PC-3 (cell line): ENCODE data around the gene SWT1. TPM values are rescaled to one million over a fixed set of nuclear protein-coding genes. Genes with fewer than 3 reads are reported as not detected.

ENCODE experiments used
- ATAC-seq: fragments of 200-7000 bp; cut with Tn5 transposase; 2 replicates; pipeline ENCODE4 v1.9.1; 2020; ENCODE audit warnings: mild to moderate bottlenecking, moderate library complexity
- BruUV-seq: library from RNA; stranded (reverse); fragments of 400-500 nt; replicated peaks from 2 replicates; lab custom pipeline; 2021; lab: Mats Ljungman, UMichigan
- CTCF ChIA-PET: fragments of 300-600 bp; sonication (Branson Sonifier 250); formaldehyde crosslinking; loops from one replicate; lab custom pipeline; 2022; ENCODE audit warnings: antibody characterized with exemption; lab: Charles Lee
- POLR2A ChIA-PET: fragments of 300-600 bp; sonication (Branson Sonifier 250); formaldehyde crosslinking; loops from one replicate; lab custom pipeline; 2022; ENCODE audit warnings: antibody characterized with exemption; ENCODE audit not compliant: unreplicated experiment; lab: Charles Lee
- DNase-seq: peaks from one replicate; pipeline ENCODE4 v3.0.0-alpha.2; 2015
- H2AFZ ChIP-seq: fragments of 300-600 bp; sonication (generic); 2 replicates; pipeline ENCODE4 v1.6.0; 2016; ENCODE audit warnings: antibody characterized with exemption, low read length
- H3F3A ChIP-seq: fragments of 300-600 bp; sonication (generic); one replicate; pipeline ENCODE4 v1.6.0; 2017; ENCODE audit warnings: antibody characterized with exemption, low read length, control low read depth, mild to moderate bottlenecking; ENCODE audit not compliant: unreplicated experiment
- H3K27ac ChIP-seq: fragments of 300-600 bp; sonication (generic); 2 replicates; pipeline ENCODE4 v1.5.1; 2016; ENCODE audit warnings: mild to moderate bottlenecking, low read length
- H3K27me3 ChIP-seq: fragments of 300-600 bp; sonication (generic); 2 replicates; pipeline ENCODE4 v1.6.1; 2016; ENCODE audit warnings: low read length, mixed read lengths
- H3K36me3 ChIP-seq: fragments of 300-600 bp; sonication (generic); 2 replicates; pipeline ENCODE4 v1.6.1; 2016; ENCODE audit warnings: low read depth, mixed run types, low read length, mixed read lengths
- H3K4me1 ChIP-seq: fragments of 300-600 bp; sonication (generic); 2 replicates; pipeline ENCODE4 v1.5.1; 2016; ENCODE audit warnings: low read length; ENCODE audit not compliant: insufficient read depth
- H3K4me2 ChIP-seq: fragments of 300-600 bp; sonication (generic); 2 replicates; pipeline ENCODE4 v1.6.0; 2016; ENCODE audit warnings: low read length
- H3K4me3 ChIP-seq: fragments of 300-600 bp; sonication (generic); 2 replicates; pipeline ENCODE4 v1.5.1; 2016; ENCODE audit warnings: mild to moderate bottlenecking, low read length, mixed read lengths
- H3K79me2 ChIP-seq: fragments of 300-600 bp; sonication (generic); 2 replicates; pipeline ENCODE4 v1.6.1; 2017; ENCODE audit warnings: low read length, mixed read lengths
- H3K9ac ChIP-seq: fragments of 300-600 bp; sonication (generic); 2 replicates; pipeline ENCODE4 v1.6.0; 2016; ENCODE audit warnings: mild to moderate bottlenecking, low read length
- H3K9me2 ChIP-seq: fragments of 300-600 bp; sonication (generic); replicated peaks from 2 replicates; pipeline ENCODE4 v1.6.1; 2016; ENCODE audit warnings: mixed run types, low read length, mixed read lengths
- H3K9me3 ChIP-seq: fragments of 300-600 bp; sonication (generic); 2 replicates; pipeline ENCODE4 v1.6.1; 2016; ENCODE audit warnings: low read length, mixed read lengths
- H4K20me1 ChIP-seq: fragments of 300-600 bp; sonication (generic); 2 replicates; pipeline ENCODE4 v1.6.1; 2016; ENCODE audit warnings: low read length, mixed read lengths
- EZH2 ChIP-seq: fragments of 300-600 bp; sonication (generic); IDR thresholded peaks from one replicate; pipeline ENCODE4 v1.6.1; 2017; ENCODE audit warnings: antibody characterized with exemption, mild to moderate bottlenecking, low read length; ENCODE audit not compliant: unreplicated experiment
- EZH2phosphoT487 ChIP-seq: fragments of 300-600 bp; sonication (generic); IDR thresholded peaks from 2 replicates; pipeline ENCODE4 v1.6.1; 2018; ENCODE audit warnings: mild to moderate bottlenecking, antibody characterized with exemption, low read length, borderline replicate concordance
- intact Hi-C: fragments of 100-400 bp; cut with micrococcal nuclease; formaldehyde crosslinking; loops from 2 replicates; pipeline ENCODE4 v1.9.0; 2023
- total RNA-seq: library from RNA; depleted of rRNA; stranded (reverse); fragments of >200 nt; gene quantifications from 2 replicates; pipeline ENCODE4 v1.2.3, GENCODE V29; 2014
- TF ChIP-seq, protein P1 (sequence below): fragments of 300-600 bp; sonication (generic); conservative IDR thresholded peaks from 2 replicates; pipeline ENCODE4 v1.5.1; 2017; ENCODE audit warnings: antibody characterized with exemption, low read depth, mild to moderate bottlenecking, low read length

Gene SWT1
- total RNA-seq, 1 experiment from 2014 or later = 0.69 TPM

DNA sequence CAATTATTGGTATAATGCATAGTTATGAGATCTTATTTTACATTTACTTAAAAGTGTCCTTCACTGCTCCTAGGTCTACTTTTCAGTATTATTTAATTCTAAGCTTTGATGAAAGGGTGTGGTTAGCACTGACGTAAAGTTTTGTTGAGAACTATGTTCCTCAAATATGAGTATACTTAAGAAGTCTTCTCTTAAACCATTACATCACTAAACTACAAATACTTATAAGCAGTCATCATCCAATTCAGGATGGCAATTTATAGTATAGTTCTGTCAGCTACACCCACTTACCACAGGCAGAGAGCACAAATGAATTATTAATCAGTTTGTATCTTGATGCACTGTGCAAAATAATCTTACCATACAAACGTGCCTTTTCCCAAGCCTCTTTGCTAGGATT lies 27.3 kb upstream of the SWT1 start:
- Histone ChIP-seq H3K27me3 (no peaks in the 10 kb centered on the region), H2AFZ (no peak overlapping the region), H3K79me2 (no peaks in the 10 kb centered on the region), H3K9ac (no peak overlapping the region), H3K9me3 (no peaks in the 10 kb centered on the region), H3K4me2 (no peak overlapping the region), H3K9me2 (no peaks in the 10 kb centered on the region), H3K36me3 (peaks cover 9% of the 10 kb centered on the region; the same call in 1 of the 2 replicates), H4K20me1 (no peaks in the 10 kb centered on the region), H3K4me3 (no peak overlapping the region), H3K27ac (no peak overlapping the region), H3F3A (no peaks in the 10 kb centered on the region), H3K4me1 (no peaks in the 10 kb centered on the region)
- TF ChIP-seq EZH2phosphoT487 (no peak), EZH2 (no peak)
- ChIA-PET POLR2A (no interaction called here), CTCF (no interaction called here)
- intact Hi-C loops = no loop called here
- no peak for DNase-seq
- BruUV-seq = no TSS peak
- no peak for ATAC-seq

DNA sequence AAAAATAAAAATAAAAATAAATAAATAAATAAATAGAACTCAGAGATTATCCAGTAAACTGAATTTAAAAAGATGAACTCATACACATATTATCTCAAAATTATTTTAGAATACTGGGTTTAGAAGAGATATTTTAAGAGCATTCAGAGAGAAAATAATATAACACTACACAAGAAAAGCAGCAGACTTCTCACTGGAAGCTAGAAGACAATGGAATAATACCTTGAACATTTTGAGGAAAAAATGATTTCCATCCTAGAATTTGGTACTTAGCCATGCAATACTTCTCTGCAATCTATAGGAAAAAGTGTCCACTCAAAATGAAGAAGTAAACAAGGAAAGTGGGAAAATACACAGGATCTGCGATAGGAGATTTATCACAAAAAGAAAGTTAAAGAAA lies 24.4 kb upstream of the SWT1 start:
- ChIA-PET POLR2A (no interaction called here), CTCF (no interaction called here)
- H3K27ac ChIP-seq = no peak overlapping the region
- no peaks in the 10 kb centered on the region for H3K4me1 ChIP-seq
- H3K9ac ChIP-seq = no peak overlapping the region
- no peak for DNase-seq
- H3F3A ChIP-seq = no peaks in the 10 kb centered on the region
- no peak for TF ChIP-seq EZH2phosphoT487
- H3K79me2 ChIP-seq = no peaks in the 10 kb centered on the region
- H3K27me3 ChIP-seq = no peaks in the 10 kb centered on the region
- intact Hi-C loops = no loop called here
- H3K36me3 ChIP-seq = peaks cover 9% of the 10 kb centered on the region; the same call in 1 of the 2 replicates
- no peaks in the 10 kb centered on the region for H3K9me3 ChIP-seq
- no peaks in the 10 kb centered on the region for H3K9me2 ChIP-seq
- H2AFZ ChIP-seq = no peak overlapping the region
- no peaks in the 10 kb centered on the region for H4K20me1 ChIP-seq
- BruUV-seq = no TSS peak
- H3K4me3 ChIP-seq = no peak overlapping the region
- H3K4me2 ChIP-seq = no peak overlapping the region
- no peak for ATAC-seq

DNA sequence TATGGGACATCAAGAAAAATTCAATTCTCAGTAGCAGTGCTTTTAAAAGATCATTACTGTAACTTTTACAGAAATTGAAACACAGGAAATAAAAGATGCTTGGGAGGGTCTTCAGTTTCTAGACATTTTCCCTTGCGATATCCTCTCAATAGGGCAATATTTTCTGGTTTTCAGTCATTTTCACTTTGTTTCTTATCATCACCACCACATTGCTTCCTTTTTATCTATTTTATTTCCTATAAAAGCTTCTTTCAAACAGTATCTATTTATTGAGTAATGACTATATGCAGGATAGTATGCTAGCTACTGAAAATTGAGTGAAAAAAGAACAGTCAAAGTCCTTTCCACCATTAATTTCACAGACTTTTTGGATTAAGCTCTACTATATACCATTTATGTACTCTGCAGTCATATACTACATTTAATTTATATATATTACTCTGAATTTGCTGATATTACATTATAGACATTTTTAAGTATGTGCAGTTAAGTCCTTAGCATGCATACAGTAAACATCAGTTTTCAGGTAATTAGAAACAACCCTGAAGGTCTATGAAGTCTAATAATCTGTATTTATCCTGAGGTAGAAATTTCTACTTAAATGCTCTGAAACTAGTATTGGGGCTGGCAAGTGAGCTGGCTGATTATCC lies 18.9 kb upstream of the SWT1 start:
- Histone ChIP-seq H3K4me2 (no peak overlapping the region), H3K9me3 (no peaks in the 10 kb centered on the region), H3K36me3 (peaks cover 3% of the 10 kb centered on the region; the same call in 1 of the 2 replicates), H3K27me3 (no peaks in the 10 kb centered on the region), H3K4me3 (no peak overlapping the region), H3K9me2 (no peaks in the 10 kb centered on the region), H3K4me1 (no peaks in the 10 kb centered on the region), H3K79me2 (no peaks in the 10 kb centered on the region), H3K9ac (no peak overlapping the region), H4K20me1 (no peaks in the 10 kb centered on the region), H3K27ac (no peak overlapping the region), H3F3A (no peaks in the 10 kb centered on the region), H2AFZ (no peak overlapping the region)
- no TSS peak for BruUV-seq
- POLR2A ChIA-PET = no interaction called here
- ATAC-seq = no peak
- CTCF ChIA-PET = no interaction called here
- intact Hi-C loops = no loop called here
- no peak for DNase-seq
- no peak for TF ChIP-seq EZH2phosphoT487
- TF ChIP-seq EZH2 = no peak
- TF ChIP-seq, protein P1, sequence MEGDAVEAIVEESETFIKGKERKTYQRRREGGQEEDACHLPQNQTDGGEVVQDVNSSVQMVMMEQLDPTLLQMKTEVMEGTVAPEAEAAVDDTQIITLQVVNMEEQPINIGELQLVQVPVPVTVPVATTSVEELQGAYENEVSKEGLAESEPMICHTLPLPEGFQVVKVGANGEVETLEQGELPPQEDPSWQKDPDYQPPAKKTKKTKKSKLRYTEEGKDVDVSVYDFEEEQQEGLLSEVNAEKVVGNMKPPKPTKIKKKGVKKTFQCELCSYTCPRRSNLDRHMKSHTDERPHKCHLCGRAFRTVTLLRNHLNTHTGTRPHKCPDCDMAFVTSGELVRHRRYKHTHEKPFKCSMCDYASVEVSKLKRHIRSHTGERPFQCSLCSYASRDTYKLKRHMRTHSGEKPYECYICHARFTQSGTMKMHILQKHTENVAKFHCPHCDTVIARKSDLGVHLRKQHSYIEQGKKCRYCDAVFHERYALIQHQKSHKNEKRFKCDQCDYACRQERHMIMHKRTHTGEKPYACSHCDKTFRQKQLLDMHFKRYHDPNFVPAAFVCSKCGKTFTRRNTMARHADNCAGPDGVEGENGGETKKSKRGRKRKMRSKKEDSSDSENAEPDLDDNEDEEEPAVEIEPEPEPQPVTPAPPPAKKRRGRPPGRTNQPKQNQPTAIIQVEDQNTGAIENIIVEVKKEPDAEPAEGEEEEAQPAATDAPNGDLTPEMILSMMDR = no peak

DNA sequence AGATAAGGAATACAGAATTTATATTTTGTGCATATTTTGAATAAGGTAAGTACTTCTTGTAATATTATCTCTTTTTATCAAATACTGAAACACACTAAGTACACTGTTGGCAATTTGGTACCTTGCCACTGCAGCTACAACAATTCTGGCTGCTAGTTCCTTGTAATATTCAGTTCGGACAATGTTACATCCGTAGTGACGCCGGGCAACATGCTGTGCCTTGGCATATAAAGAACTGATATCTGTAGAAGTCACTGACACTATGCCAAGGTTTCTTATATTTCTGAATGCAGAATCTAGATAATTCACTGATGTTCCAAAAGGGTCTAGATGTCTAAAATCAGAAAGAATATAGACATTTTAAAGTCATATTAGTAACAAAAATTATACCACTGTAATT lies 17.7 kb upstream of the SWT1 start:
- ChIA-PET CTCF (no interaction called here), POLR2A (no interaction called here)
- H3K4me3 ChIP-seq = no peak overlapping the region
- ATAC-seq (no peak), DNase-seq (no peak)
- H3K4me1 ChIP-seq = no peaks in the 10 kb centered on the region
- H4K20me1 ChIP-seq = no peaks in the 10 kb centered on the region
- H3K4me2 ChIP-seq = no peak overlapping the region
- H3K27me3 ChIP-seq = no peaks in the 10 kb centered on the region
- no peak overlapping the region for H2AFZ ChIP-seq
- no peaks in the 10 kb centered on the region for H3K9me3 ChIP-seq
- H3K27ac ChIP-seq = no peak overlapping the region
- TF ChIP-seq, protein P1 = no peak
- TF ChIP-seq EZH2 = no peak
- no peak for TF ChIP-seq EZH2phosphoT487
- BruUV-seq = no TSS peak
- H3K9ac ChIP-seq = no peak overlapping the region
- intact Hi-C loops = no loop called here
- H3K9me2 ChIP-seq = no peaks in the 10 kb centered on the region
- H3K79me2 ChIP-seq = no peaks in the 10 kb centered on the region
- H3F3A ChIP-seq = no peaks in the 10 kb centered on the region
- no peaks in the 10 kb centered on the region for H3K36me3 ChIP-seq
